Prostate gland (tissue), 2 donors: ENCODE data around the gene MUC5AC. TPM values are rescaled to one million over a fixed set of nuclear protein-coding genes. Genes with fewer than 3 reads are reported as not detected.
"Not testable (repeated sequence)": the region's sequence is repeated elsewhere in the genome, so short reads cannot be mapped to it uniquely, and the experiment has no call there.

Source experiments
- DNase-seq: peaks from one replicate; pipeline ENCODE4 v3.0.0-alpha.2; 2019; ENCODE audit warnings: low spot score
- H3K27ac ChIP-seq, 2 donors: fragments of 200-600 bp; sonication (generic); 2 replicates each; pipeline ENCODE4 v1.5.1; 2017 to 2019
- H3K27me3 ChIP-seq: fragments of 200-600 bp; sonication (generic); replicated peaks from 2 replicates; pipeline ENCODE4 v1.5.1; 2019; ENCODE audit not compliant: insufficient read depth
- H3K36me3 ChIP-seq, 2 donors: fragments of 200-600 bp; sonication (generic); 1 replicate in 1 of 2; 2 replicates in 1 of 2; pipeline versions ENCODE4 v1.5.1 to v1.8.1; 2017 to 2019
- H3K4me1 ChIP-seq: fragments of 200-600 bp; sonication (generic); replicated peaks from 2 replicates; pipeline ENCODE4 v1.5.1; 2019
- H3K4me3 ChIP-seq, 2 donors: fragments of 200-600 bp; sonication (generic); 2 replicates each; pipeline ENCODE4 v1.5.1; 2017 to 2019
- H3K9me3 ChIP-seq: fragments of 200-600 bp; sonication (generic); 2 replicates; pipeline ENCODE4 v1.5.1; 2017
- POLR2A ChIP-seq: fragments of 450-650 bp; IDR thresholded peaks from one replicate; pipeline ENCODE4 v1.6.1; 2016; ENCODE audit warnings: antibody characterized with exemption, mild to moderate bottlenecking
- POLR2AphosphoS5 ChIP-seq: sonication (generic); formaldehyde crosslinking; IDR thresholded peaks from one replicate; pipeline ENCODE4 v1.6.1; 2017; ENCODE audit warnings: antibody characterized with exemption
- WGBS: methylation state at CpG from one replicate; pipeline ENCODE4 v1.1.5; 2018; 5-methylcytosine and 5-hydroxymethylcytosine counted together
- intact Hi-C: fragments of 100-400 bp; cut with DNase I; formaldehyde crosslinking; loops from one replicate; pipeline ENCODE4 v1.14.2; 2022
- total RNA-seq, 2 donors: library from RNA; depleted of rRNA; stranded (reverse); fragments of >200 nt; gene quantifications; one replicate each; pipeline ENCODE4 v1.1.0, GENCODE V29; 2016
- TF ChIP-seq, protein P1 (sequence below), 4 experiments: fragments of 200-600 bp in 2 of 4; fragments of 450-650 bp in 2 of 4; sonication (generic) in 2 of 4; IDR thresholded peaks; 1 replicate in 3 of 4; 2 replicates in 1 of 4; pipeline ENCODE4 v1.5.1; 2016 to 2019; ENCODE audit warnings: antibody characterized with exemption in 4 of 4, mild to moderate bottlenecking in 2 of 4, moderate library complexity in 2 of 4

MUC5AC gene
- total RNA-seq, 2 donors from 2014 or later: 0.05 to 0.45 TPM

DNA sequence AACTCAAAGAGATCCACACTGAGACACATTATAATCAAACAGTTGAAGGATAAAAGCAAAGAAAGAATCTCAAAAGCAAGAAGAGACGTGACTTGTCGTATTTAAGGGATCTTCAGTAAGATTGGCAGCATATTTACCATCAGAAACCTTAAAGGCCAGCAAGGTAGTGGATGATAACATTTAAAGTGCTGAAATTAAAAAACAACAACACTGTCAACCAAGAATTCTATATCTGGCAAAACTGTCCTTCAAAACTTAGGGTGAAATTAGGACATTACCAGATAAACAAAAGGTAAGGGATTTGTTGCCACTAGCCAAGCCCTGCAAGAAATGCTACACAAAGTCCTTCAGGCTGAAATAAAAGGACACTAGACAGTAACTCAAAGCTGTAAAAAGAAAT lies 54.1 kb downstream of the MUC5AC start:
- no peaks in the 10 kb centered on the region for H3K4me1 ChIP-seq
- DNase-seq: no peak
- H3K36me3 ChIP-seq: no peaks in the 10 kb centered on the region
- H3K4me3 ChIP-seq: no peak overlapping the region
- TF ChIP-seq, protein P1, sequence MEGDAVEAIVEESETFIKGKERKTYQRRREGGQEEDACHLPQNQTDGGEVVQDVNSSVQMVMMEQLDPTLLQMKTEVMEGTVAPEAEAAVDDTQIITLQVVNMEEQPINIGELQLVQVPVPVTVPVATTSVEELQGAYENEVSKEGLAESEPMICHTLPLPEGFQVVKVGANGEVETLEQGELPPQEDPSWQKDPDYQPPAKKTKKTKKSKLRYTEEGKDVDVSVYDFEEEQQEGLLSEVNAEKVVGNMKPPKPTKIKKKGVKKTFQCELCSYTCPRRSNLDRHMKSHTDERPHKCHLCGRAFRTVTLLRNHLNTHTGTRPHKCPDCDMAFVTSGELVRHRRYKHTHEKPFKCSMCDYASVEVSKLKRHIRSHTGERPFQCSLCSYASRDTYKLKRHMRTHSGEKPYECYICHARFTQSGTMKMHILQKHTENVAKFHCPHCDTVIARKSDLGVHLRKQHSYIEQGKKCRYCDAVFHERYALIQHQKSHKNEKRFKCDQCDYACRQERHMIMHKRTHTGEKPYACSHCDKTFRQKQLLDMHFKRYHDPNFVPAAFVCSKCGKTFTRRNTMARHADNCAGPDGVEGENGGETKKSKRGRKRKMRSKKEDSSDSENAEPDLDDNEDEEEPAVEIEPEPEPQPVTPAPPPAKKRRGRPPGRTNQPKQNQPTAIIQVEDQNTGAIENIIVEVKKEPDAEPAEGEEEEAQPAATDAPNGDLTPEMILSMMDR (IDR thresholded peaks at IDR 0.05): no peak
- TF ChIP-seq POLR2A (no peak), POLR2AphosphoS5 (no peak)
- 81% methylated on average over 2 of the region's 2 CpGs for WGBS
- intact Hi-C loops: no loop called here
- no peaks in the 10 kb centered on the region for H3K27me3 ChIP-seq
- H3K27ac ChIP-seq: no peak overlapping the region
- no peaks in the 10 kb centered on the region for H3K9me3 ChIP-seq

DNA sequence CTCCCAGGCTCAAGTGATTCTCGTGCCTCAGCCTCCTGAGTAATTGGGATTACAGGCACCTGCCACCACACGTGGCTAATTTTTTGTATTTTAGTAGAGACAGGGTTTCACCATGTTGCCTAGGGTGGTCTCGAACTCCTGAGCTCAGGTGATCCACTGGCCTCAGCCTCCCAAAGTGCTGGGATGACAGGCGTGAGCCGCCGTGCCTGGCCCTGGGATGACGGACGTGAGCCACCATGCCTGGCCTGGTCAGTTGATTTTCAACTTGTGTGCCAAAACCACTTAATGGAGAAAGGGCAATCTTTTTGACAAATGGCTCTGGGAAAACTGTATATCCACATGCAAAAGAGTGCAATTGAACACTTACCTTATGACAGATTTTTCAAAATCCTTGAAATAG lies 58.1 kb downstream of the MUC5AC start:
- H3K27ac ChIP-seq, H3K4me1 ChIP-seq, DNase-seq, H3K4me3 ChIP-seq, intact Hi-C loops, H3K9me3 ChIP-seq, H3K27me3 ChIP-seq, H3K36me3 ChIP-seq: not testable (repeated sequence)
- WGBS: 88% methylated on average over 8 of the region's 8 CpGs

DNA sequence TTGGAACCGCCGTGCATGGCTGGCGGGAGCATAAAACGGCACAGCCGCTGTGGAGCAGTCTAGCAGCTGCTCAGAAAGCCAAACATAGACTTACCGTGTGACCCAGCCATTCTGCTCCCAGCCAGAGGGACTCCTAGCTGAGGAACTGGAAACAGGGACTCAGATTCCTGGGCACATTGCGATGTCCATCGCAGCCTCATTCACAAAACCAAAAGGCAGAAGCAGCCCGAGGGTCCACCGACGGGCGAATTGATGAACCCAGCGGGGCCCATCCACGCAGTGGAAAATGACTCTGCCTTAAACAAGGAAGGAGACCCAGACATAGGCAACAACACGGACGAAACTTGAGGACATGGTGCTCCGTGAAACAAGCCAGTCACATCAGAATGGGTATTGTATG lies 59.4 kb downstream of the MUC5AC start:
- Histone ChIP-seq H3K36me3 (no peaks in the 10 kb centered on the region), H3K27ac (no peak overlapping the region), H3K4me3 (no peak overlapping the region), H3K27me3 (peaks cover 4% of the 10 kb centered on the region), H3K4me1 (peaks cover 4% of the 10 kb centered on the region), H3K9me3 (no peaks in the 10 kb centered on the region)
- 92% methylated on average over 17 of the region's 17 CpGs for WGBS
- no peak for TF ChIP-seq POLR2AphosphoS5
- TF ChIP-seq POLR2A: no peak
- TF ChIP-seq, protein P1 (IDR thresholded peaks at IDR 0.05): no peak
- intact Hi-C loops: no loop called here
- no peak for DNase-seq

DNA sequence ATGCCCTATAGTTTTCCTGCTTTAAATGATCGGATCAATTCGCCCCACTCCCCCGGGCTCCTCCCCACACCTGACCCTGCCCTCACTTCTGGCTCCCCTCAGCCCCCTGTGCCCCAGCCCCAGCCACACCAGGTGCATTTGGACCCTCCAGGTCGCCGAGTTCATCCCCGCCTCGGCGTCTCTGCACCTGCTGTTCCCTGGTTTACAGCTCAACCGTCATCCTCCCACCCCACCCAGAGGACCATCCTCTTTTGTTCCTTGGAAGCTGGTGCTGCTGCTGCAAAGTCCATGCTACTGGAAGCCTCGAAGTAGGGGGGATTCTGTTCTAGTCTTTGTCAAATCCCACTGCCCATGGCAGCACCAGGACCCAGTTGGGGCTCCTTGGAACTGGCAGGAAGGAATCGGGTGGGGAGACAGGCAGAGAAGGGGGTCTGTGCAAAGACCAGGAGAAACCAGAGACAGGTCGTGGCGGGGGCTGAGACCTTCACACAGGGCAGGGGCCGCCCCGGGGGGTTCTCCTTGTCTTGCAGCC lies 60.6 kb downstream of the MUC5AC start:
- Histone ChIP-seq H3K4me3 (no peak overlapping the region), H3K9me3 (no peaks in the 10 kb centered on the region), H3K27ac (no peak overlapping the region), H3K27me3 (peaks cover 11% of the 10 kb centered on the region), H3K4me1 (peaks cover 4% of the 10 kb centered on the region), H3K36me3 (no peaks in the 10 kb centered on the region)
- 72% methylated on average over 14 of the region's 15 CpGs for WGBS
- TF ChIP-seq POLR2AphosphoS5: no peak
- no peak for TF ChIP-seq POLR2A
- TF ChIP-seq, protein P1 (IDR thresholded peaks at IDR 0.05): no peak
- no peak for DNase-seq
- intact Hi-C loops: no loop called here

DNA sequence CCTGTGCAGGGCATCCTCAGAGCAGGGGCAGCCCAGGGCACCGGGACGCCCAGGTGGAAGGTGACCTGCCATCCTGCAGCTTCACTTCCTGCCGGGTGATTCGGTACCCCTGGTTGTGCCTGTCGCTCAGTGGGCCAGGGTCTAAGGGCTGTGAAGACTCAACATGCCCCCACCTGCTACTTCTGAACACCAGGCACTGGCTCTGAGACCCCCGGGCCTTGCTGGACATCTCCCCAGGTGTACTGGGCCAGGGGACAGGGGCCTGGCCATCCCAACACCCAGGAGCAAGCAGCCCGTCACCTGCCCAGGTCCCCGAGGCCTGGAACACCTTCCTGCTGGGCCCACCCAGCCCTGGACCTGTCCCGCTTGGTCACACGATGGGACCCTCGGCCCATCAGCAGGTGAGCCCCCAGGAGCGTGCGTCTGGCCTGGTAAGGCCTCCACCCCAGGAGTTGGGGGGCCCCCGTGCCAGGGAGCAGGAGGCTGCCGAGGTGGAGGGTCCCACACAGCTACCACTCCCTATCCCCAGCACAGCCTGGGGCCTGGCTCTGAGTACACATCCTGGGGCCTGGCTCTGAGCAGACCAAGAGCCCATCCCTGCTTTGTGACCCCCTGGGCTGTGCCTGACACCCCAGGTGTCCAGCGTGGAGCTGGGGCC lies 61.2 kb downstream of the MUC5AC start:
- Histone ChIP-seq H3K4me3 (no peak overlapping the region), H3K27ac (no peak overlapping the region), H3K36me3 (no peaks in the 10 kb centered on the region), H3K27me3 (peaks cover 17% of the 10 kb centered on the region), H3K4me1 (peaks cover 4% of the 10 kb centered on the region), H3K9me3 (no peaks in the 10 kb centered on the region)
- WGBS: 86% methylated on average over 14 of the region's 16 CpGs
- DNase-seq: no peak
- intact Hi-C loops: no loop called here
- TF ChIP-seq, protein P1 (IDR thresholded peaks at IDR 0.05): no peak
- no peak for TF ChIP-seq POLR2A
- no peak for TF ChIP-seq POLR2AphosphoS5
